CD4-positive, alpha-beta T cell treated with Interleukin-2 at 100 ng/mL for 4 hours (primary cell): Measurements from ENCODE around the gene PHACTR1.

Source experiments
- DNase-seq: peaks from one replicate; pipeline ENCODE4 v3.0.0-alpha.2; 2020; ENCODE audit warnings: low spot score

Gene PHACTR1

GRCh38 chr6:12803486-12803885 is 86.9 kb downstream of the PHACTR1 start:
- no peak for DNase-seq

GRCh38 chr6:12804952-12805645 is 88.5 kb downstream of the PHACTR1 start:
- DNase-seq: no peak

- DNase-seq: no peak
Measured at GRCh38 chr6:12806136-12806535, 89.6 kb downstream of the PHACTR1 start.

GRCh38 chr6:12806796-12807195 is 90.2 kb downstream of the PHACTR1 start:
- no peak for DNase-seq

GRCh38 chr6:12811519-12811918 is 95.0 kb downstream of the PHACTR1 start:
- no peak for DNase-seq

- no peak for DNase-seq
Measured at GRCh38 chr6:12813321-12813720, 96.8 kb downstream of the PHACTR1 start.

- DNase-seq: no peak
Measured at GRCh38 chr6:12814015-12814414, 97.4 kb downstream of the PHACTR1 start.

GRCh38 chr6:12815089-12815488 is 98.5 kb downstream of the PHACTR1 start:
- DNase-seq: no peak

- no peak for DNase-seq
Measured at GRCh38 chr6:12815884-12816600, 99.5 kb downstream of the PHACTR1 start.

- DNase-seq: no peak
Measured at GRCh38 chr6:12818324-12818723, 101.8 kb downstream of the PHACTR1 start.

- no peak for DNase-seq
Measured at GRCh38 chr6:12823847-12824246, 107.3 kb downstream of the PHACTR1 start.

- DNase-seq: no peak
Measured at GRCh38 chr6:12826584-12826983, 110.0 kb downstream of the PHACTR1 start.

GRCh38 chr6:12827921-12828320 is 111.4 kb downstream of the PHACTR1 start:
- DNase-seq: no peak

GRCh38 chr6:12832226-12832735 is 115.7 kb downstream of the PHACTR1 start:
- DNase-seq: no peak

GRCh38 chr6:12836009-12836408 is 119.4 kb downstream of the PHACTR1 start:
- DNase-seq: no peak

GRCh38 chr6:12841619-12842018 is 125.1 kb downstream of the PHACTR1 start:
- DNase-seq: no peak

GRCh38 chr6:12842114-12842513 is 125.5 kb downstream of the PHACTR1 start:
- DNase-seq: no peak

GRCh38 chr6:12842658-12843057 is 126.1 kb downstream of the PHACTR1 start:
- no peak for DNase-seq

- no peak for DNase-seq
Measured at GRCh38 chr6:12844284-12845223, 128.0 kb downstream of the PHACTR1 start.

GRCh38 chr6:12845224-12846004 is 128.8 kb downstream of the PHACTR1 start:
- DNase-seq: no peak

- DNase-seq: no peak
Measured at GRCh38 chr6:12848964-12849808, 132.6 kb downstream of the PHACTR1 start.
